K562 (cell line): Measurements from ENCODE around the gene IL36RN. TPM values are rescaled to one million over a fixed set of nuclear protein-coding genes. Genes with fewer than 3 reads are reported as not detected.

Experiments
- ATAC-seq: fragments of 200-7000 bp; cut with Tn5 transposase; 3 replicates; pipeline ENCODE4 v1.9.1; 2020; ENCODE audit warnings: moderate library complexity
- BruUV-seq: library from RNA; stranded (reverse); fragments of 400-500 nt; replicated peaks from 2 replicates; lab custom pipeline; 2021; lab: Mats Ljungman, UMichigan
- CTCF ChIA-PET: fragments of 300-600 bp; formaldehyde crosslinking; extraction: SDS; loops from one replicate; lab custom pipeline; 2021; ENCODE audit warnings: low intra/inter-chr PET ratio; lab: Yijun Ruan, JAX
- POLR2A ChIA-PET: fragments of 300-600, 350-650 bp; sonication (Branson Sonifier 250); formaldehyde crosslinking; extraction: SDS; loops from one replicate; lab custom pipeline; 2021; ENCODE audit warnings: antibody characterized with exemption, inconsistent platforms; lab: Yijun Ruan, JAX
- DNase-seq, 4 experiments: peaks; one replicate each; pipeline versions ENCODE4 v3.0.0 to v3.0.0-alpha.2; 2011 to 2018; ENCODE audit warnings: low spot score in 3 of 4, mixed read lengths in 3 of 4; ENCODE audit errors: extremely low read depth in 1 of 4
- FAIRE-seq: peaks from 2 replicates; lab custom pipeline; 2011; peaks lifted over from hg19 to GRCh38; lab: Jason Lieb, UNC
- H2AFZ ChIP-seq: 2 replicates; pipeline ENCODE4 v1.6.0; 2011; ENCODE audit warnings: low read depth, low read length, control low read depth, inconsistent platforms
- H3K27ac ChIP-seq: fragments of 200-600 bp; 3 replicates; pipeline ENCODE4 v1.8.0; 2011; ENCODE audit warnings: low read depth, mild to moderate bottlenecking, control low read depth, inconsistent platforms, low read length, moderate library complexity, mixed read lengths; ENCODE audit errors: extremely low read depth
- H3K27me3 ChIP-seq, 2 experiments: fragments of 300-600 bp in 1 of 2; 2 replicates in 1 of 2; 3 replicates in 1 of 2; pipeline versions ENCODE4 v1.6.0 to v1.8.0; 2011; ENCODE audit warnings: inconsistent platforms in 2 of 2, low read length in 2 of 2, mild to moderate bottlenecking in 1 of 2, mixed read lengths in 1 of 2, moderate library complexity in 1 of 2; ENCODE audit not compliant: control insufficient read depth in 2 of 2, insufficient read depth in 2 of 2
- H3K36me3 ChIP-seq: fragments of 300-600 bp; 3 replicates; pipeline ENCODE4 v1.8.0; 2011; ENCODE audit warnings: mild to moderate bottlenecking, low read length, inconsistent platforms; ENCODE audit not compliant: control insufficient read depth, insufficient read depth
- H3K4me1 ChIP-seq, 2 experiments: fragments of 200-600 bp in 1 of 2; replicated peaks in 1 of 2; 2 replicates in 1 of 2; 3 replicates in 1 of 2; pipeline versions ENCODE4 v1.5.1 to v1.8.0; 2011; ENCODE audit warnings: inconsistent platforms in 2 of 2, low read length in 2 of 2, mild to moderate bottlenecking in 1 of 2, mixed read lengths in 1 of 2, moderate library complexity in 1 of 2; ENCODE audit not compliant: control insufficient read depth in 2 of 2, insufficient read depth in 2 of 2
- H3K4me2 ChIP-seq: 2 replicates; pipeline ENCODE4 v1.6.1; 2011; ENCODE audit warnings: low read length, control low read depth, inconsistent platforms, mixed read lengths; ENCODE audit not compliant: insufficient read depth
- H3K4me3 ChIP-seq: fragments of 200-600 bp; sonication (generic), shearing (Covaris generic); 2 replicates; pipeline ENCODE4 v1.5.1; 2016; ENCODE audit warnings: control low read depth, inconsistent platforms
- H3K79me2 ChIP-seq: fragments of 200-600 bp; 3 replicates; pipeline ENCODE4 v1.8.0; 2011; ENCODE audit warnings: low read length, inconsistent platforms; ENCODE audit not compliant: control insufficient read depth, insufficient read depth
- H3K9ac ChIP-seq, 2 experiments: 2 replicates each; pipeline versions ENCODE4 v1.6.0 to v1.6.1; 2011; ENCODE audit warnings: low read depth in 2 of 2, low read length in 2 of 2, control low read depth in 1 of 2, inconsistent platforms in 1 of 2, mild to moderate bottlenecking in 1 of 2, mixed read lengths in 1 of 2; ENCODE audit not compliant: insufficient read depth in 1 of 2
- H3K9me1 ChIP-seq: one replicate; pipeline ENCODE4 v1.6.0; 2011; ENCODE audit warnings: inconsistent platforms, mild to moderate bottlenecking, low read length, moderate library complexity; ENCODE audit not compliant: control insufficient read depth, insufficient read depth
- H3K9me3 ChIP-seq: replicated peaks from 2 replicates; pipeline ENCODE4 v1.5.1; 2011; ENCODE audit warnings: low read depth, low read length, inconsistent platforms; ENCODE audit not compliant: control insufficient read depth, insufficient read depth
- H4K20me1 ChIP-seq: replicated peaks from 2 replicates; pipeline ENCODE4 v1.6.1; 2011; ENCODE audit warnings: low read length, inconsistent platforms, mixed read lengths; ENCODE audit not compliant: control insufficient read depth, insufficient read depth
- HMGXB4 ChIP-seq: sonication (generic); formaldehyde crosslinking; IDR thresholded peaks from 2 replicates; pipeline ENCODE4 v1.8.1; 2023; ENCODE audit warnings: mild to moderate bottlenecking, missing genetic modification reagents
- MBD1 ChIP-seq: fragments of 250-450 bp; sonication (Bioruptor Pico); IDR thresholded peaks from 2 replicates; pipeline ENCODE4 v1.8.0; 2022; ENCODE audit warnings: inconsistent platforms
- WGBS: fragments of 100-300 bp; shearing (Covaris generic); methylation state at CpG from one replicate; pipeline ENCODE4 v1.1.6; 2016; ENCODE audit warnings: low coverage, mixed read lengths; ENCODE audit not compliant: insufficient coverage; ENCODE audit errors: missing lambda C conversion rate; 5-methylcytosine and 5-hydroxymethylcytosine counted together
- in situ Hi-C: fragments of 300-500 bp; cut with MboI; formaldehyde crosslinking; loops from 4 replicates; pipeline ENCODE4 v1.15.0; 2018; ENCODE audit warnings: inconsistent platforms, mixed read lengths
- intact Hi-C: fragments of 100-400 bp; cut with micrococcal nuclease; formaldehyde crosslinking; loops from 2 replicates; pipeline ENCODE4 v1.14.2; 2022
- polyA plus RNA-seq, 8 experiments: library from polyadenylated mRNA; depleted of rRNA in 4 of 8; stranded (reverse) in 5 of 8; unstranded in 3 of 8; fragments of >200 nt; fragmentation: Nextera tagmentation in 2 of 8; fragmentation: Illumina TruSeq in 1 of 8; extraction: Ambion mirVana in 2 of 8; extraction: Trizol in 1 of 8; gene quantifications; 2 replicates each; pipeline versions ENCODE4 v1.2.1 to v1.2.3, GENCODE V29; 2011 to 2014; ENCODE audit warnings: inconsistent platforms in 1 of 8, missing spikeins in 1 of 8
- total RNA-seq, 7 experiments: library from RNA; depleted of rRNA in 6 of 7; stranded (reverse); fragments of >200 nt in 6 of 7; fragmentation: Illumina TruSeq in 2 of 7; extraction: Trizol in 2 of 7; gene quantifications; 2 replicates each; pipeline versions ENCODE4 v1.2.1 to v1.2.3, GENCODE V29; 2011 to 2021; ENCODE audit warnings: low replicate concordance in 1 of 7

The IL36RN gene
- total and polyA plus RNA-seq, 9 of the 15 experiments (the other 6 are each of a cell fraction or from before 2014, with no cell fraction given), result not detected

GRCh38 chr2:113053666-113054065 lies 5.3 kb upstream of the IL36RN start:
- H3K4me3 ChIP-seq, result no peak overlapping the region
- no TSS peak for BruUV-seq
- ATAC-seq (no peak), DNase-seq (no peak), FAIRE-seq (no peak)
- no peak overlapping the region for H3K27ac ChIP-seq
- CTCF ChIA-PET, result no interaction called here
- no peak overlapping the region for H3K9ac ChIP-seq
- no peaks in the 10 kb centered on the region for H4K20me1 ChIP-seq
- 1% methylated on average over 3 of the region's 3 CpGs for WGBS
- no peak overlapping the region for H3K4me2 ChIP-seq
- peaks cover 0 to 8% of the 10 kb centered on the region in 2 experiments; a peak in 1 of 5 replicates for H3K4me1 ChIP-seq
- H3K9me1 ChIP-seq, result no peaks in the 10 kb centered on the region
- no peaks in the 10 kb centered on the region for H3K36me3 ChIP-seq
- TF ChIP-seq MBD1 (CRISPR knock-in tag) (no peak), HMGXB4 (CRISPR knock-in tag) (no peak)
- no peak overlapping the region for H2AFZ ChIP-seq
- peaks cover 0 to 14% of the 10 kb centered on the region in 2 experiments; a peak in 2 of 5 replicates for H3K27me3 ChIP-seq
- in situ Hi-C loops (no loop called here), intact Hi-C loops (loop anchor here (5.0 kb wide), 1 partner anchor 96 kb away; no protein-coding TSS in a partner anchor)
- no peaks in the 10 kb centered on the region for H3K79me2 ChIP-seq
- POLR2A ChIA-PET, result no interaction called here
- H3K9me3 ChIP-seq, result no peaks in the 10 kb centered on the region
